WTC11 (cell line): ENCODE data around the gene SLC44A5.

Experiments used
- ESRRA ChIP-seq: sonication (generic); formaldehyde crosslinking; IDR thresholded peaks from 2 replicates; pipeline ENCODE4 v1.8.1; 2022; ENCODE audit warnings: mild to moderate bottlenecking, missing genetic modification reagents, borderline replicate concordance
- TF ChIP-seq, protein P1 (sequence below): fragments of 200-600 bp; IDR thresholded peaks from 2 replicates; pipeline ENCODE4 v1.8.0; 2022; ENCODE audit warnings: antibody characterized with exemption
- TF ChIP-seq, protein P2 (sequence below): sonication (generic); formaldehyde crosslinking; IDR thresholded peaks from 2 replicates; pipeline ENCODE4 v1.8.1; 2023; ENCODE audit warnings: mild to moderate bottlenecking, missing genetic modification reagents, moderate library complexity

DNA sequence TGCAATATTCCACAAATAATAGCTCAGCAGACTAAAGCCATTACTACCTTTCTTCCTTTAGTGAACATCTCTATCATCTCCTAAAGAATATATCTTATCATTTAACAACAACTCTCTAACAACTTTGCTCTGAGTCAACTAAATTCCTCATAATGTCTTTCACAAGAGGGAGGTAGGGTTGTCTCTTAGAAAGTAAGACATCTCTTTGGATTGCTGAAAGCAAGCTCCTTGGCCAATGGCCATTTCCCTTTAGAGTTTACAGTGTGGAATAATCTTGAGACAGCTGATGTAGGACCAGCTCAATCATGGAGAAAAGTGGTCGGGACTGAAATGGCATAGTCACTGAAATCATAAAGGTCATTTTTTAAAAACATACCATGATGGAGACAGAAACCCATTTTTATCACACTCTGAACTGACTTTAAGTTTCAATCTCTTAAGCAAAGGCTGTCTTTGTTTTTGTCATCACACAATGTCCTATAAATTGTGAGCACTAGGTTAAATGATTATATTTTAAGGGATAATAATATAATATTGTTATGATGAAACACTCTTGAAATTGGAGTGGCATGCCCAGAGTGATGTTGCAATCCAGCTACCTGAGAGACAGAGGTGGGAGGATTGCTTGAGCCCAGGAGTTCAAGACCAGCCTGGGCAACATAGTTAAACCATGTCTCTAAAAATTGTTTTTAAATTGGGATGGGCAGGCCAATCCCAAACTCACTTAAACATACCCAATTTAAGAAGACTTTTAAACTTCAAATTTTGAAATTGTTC lies 91.1 kb downstream of the SLC44A5 start:
- TF ChIP-seq, protein P1, sequence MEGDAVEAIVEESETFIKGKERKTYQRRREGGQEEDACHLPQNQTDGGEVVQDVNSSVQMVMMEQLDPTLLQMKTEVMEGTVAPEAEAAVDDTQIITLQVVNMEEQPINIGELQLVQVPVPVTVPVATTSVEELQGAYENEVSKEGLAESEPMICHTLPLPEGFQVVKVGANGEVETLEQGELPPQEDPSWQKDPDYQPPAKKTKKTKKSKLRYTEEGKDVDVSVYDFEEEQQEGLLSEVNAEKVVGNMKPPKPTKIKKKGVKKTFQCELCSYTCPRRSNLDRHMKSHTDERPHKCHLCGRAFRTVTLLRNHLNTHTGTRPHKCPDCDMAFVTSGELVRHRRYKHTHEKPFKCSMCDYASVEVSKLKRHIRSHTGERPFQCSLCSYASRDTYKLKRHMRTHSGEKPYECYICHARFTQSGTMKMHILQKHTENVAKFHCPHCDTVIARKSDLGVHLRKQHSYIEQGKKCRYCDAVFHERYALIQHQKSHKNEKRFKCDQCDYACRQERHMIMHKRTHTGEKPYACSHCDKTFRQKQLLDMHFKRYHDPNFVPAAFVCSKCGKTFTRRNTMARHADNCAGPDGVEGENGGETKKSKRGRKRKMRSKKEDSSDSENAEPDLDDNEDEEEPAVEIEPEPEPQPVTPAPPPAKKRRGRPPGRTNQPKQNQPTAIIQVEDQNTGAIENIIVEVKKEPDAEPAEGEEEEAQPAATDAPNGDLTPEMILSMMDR: no peak
- TF ChIP-seq, protein P2, sequence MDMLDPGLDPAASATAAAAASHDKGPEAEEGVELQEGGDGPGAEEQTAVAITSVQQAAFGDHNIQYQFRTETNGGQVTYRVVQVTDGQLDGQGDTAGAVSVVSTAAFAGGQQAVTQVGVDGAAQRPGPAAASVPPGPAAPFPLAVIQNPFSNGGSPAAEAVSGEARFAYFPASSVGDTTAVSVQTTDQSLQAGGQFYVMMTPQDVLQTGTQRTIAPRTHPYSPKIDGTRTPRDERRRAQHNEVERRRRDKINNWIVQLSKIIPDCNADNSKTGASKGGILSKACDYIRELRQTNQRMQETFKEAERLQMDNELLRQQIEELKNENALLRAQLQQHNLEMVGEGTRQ (CRISPR knock-in tag): no peak
- no peak for TF ChIP-seq ESRRA (CRISPR knock-in tag)
